Pulmonary artery endothelial cell (primary cell): ENCODE data around the gene PWP1. TPM values are rescaled to one million over a fixed set of nuclear protein-coding genes. Genes with fewer than 3 reads are reported as not detected.

ENCODE experiments used
- DNase-seq: peaks from one replicate; pipeline ENCODE4 v3.0.0-alpha.2; 2011; ENCODE audit warnings: low read depth, low spot score
- total RNA-seq: library from RNA; depleted of rRNA; stranded (reverse); fragments of >200 nt; gene quantifications from 2 replicates; pipeline ENCODE4 v1.2.3, GENCODE V29; 2014

The PWP1 gene
- total RNA-seq, 1 donor from 2014 or later, result 118 TPM

GRCh38 chr12:107732365-107732764 lies 46.8 kb downstream of the PWP1 start:
- no peak for DNase-seq

- DNase-seq, result no peak
Observed at GRCh38 chr12:107734139-107734538, 48.5 kb downstream of the PWP1 start.

GRCh38 chr12:107735763-107736162 lies 50.2 kb downstream of the PWP1 start:
- DNase-seq, result no peak

- no peak for DNase-seq
Observed at GRCh38 chr12:107736914-107737313, 51.3 kb downstream of the PWP1 start.

GRCh38 chr12:107748472-107748871 lies 62.9 kb downstream of the PWP1 start:
- peak; percentile 41 for DNase-seq

- no peak for DNase-seq
Observed at GRCh38 chr12:107749083-107749482, 63.5 kb downstream of the PWP1 start.

- DNase-seq, result peak; percentile 19
Observed at GRCh38 chr12:107759410-107759809, 73.8 kb downstream of the PWP1 start.

GRCh38 chr12:107760207-107760808 lies 74.7 kb downstream of the PWP1 start:
- DNase-seq, result no peak

- DNase-seq, result peak; percentile 79
Observed at GRCh38 chr12:107760809-107761501, 75.4 kb downstream of the PWP1 start, which contains the start of gene PRDM4. Gene PRDM4 (minus strand): TSS chr12:107761137. CDS start chr12:107760515, 622 bp downstream.

- DNase-seq, result no peak
Observed at GRCh38 chr12:107761502-107761904, 75.9 kb downstream of the PWP1 start.

Other genes with a start within 250 kb of the PWP1 start
- gene PRDM4, start 75.3 kb downstream of the PWP1 start, total RNA-seq, result 22.2 and 22.5 TPM in 2 replicates
- not detected in 2 replicates for gene ASCL4, start 88.9 kb downstream of the PWP1 start, total RNA-seq